ENCODE results near the gene TST. TPM values are rescaled to one million over a fixed set of nuclear protein-coding genes. Genes with fewer than 3 reads are reported as not detected.

TST gene
- total RNA-seq, 2 experiments from 2014 or later = 5.5 TPM

DNA sequence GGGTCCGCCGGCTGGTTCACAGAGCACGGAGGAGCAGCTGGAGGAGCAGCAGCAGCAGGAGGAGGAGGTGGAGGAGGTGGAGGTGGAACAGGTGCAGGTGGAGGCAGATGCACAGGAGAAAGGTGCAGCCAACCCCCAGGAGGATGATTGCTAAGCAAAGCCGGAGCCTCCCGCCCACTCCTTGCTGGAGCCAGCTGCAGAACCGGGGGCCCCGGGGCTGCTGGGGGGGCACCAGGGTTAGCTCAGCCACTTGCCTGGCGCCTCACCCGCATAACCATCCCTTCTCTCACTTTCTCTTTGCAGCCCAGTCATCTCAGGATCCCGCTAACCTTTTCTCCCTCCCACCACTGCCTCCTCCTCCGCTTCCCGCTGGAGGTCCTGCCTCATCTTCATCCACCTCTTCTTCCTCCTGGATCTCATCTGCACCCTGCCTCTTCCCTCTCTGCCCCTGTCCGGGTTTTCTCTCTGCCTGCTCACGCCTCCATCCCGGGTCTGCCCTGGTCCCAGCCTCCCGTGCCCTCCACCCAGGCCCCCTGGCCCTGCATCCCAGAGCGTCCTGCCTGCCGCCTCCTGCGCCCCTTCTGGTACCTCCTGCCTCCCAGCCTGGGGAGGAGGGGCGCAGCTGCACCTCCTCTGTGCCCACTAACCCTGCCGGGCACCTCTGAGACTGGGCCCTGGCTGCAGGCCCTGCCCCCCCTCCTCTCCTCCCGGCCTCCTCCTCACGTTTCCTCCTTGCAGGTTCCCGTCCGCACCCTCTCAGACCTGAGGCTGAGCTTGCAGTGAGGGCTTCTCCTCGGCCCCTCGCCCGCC lies 41.8 kb upstream of the TST start:
- H3K36me3 Mint-ChIP-seq = peaks cover 28% of the 10 kb centered on the region
- H3K4me1 Mint-ChIP-seq (ENCODE audit: low read depth) = peaks cover 38% of the 10 kb centered on the region
- H3K9me3 Mint-ChIP-seq = no peaks in the 10 kb centered on the region
- peak; percentile 91 for DNase-seq
- POLR2A ChIA-PET = interaction anchor here (0.7 to 2.0 kb wide), 10 partner anchors 10 to 102 kb away, joined by 3 to 12 read pairs (median 5); partner anchors contain the start of gene KCTD17
- CTCF ChIA-PET = interaction anchor here (0.6 to 1.1 kb wide), 5 partner anchors 15 to 138 kb away, joined by 3 to 7 read pairs (median 3); no protein-coding TSS in a partner anchor
- intact Hi-C loops (cut with micrococcal nuclease) = loop anchor here (1.0 to 2.0 kb wide), 3 partner anchors 9 to 62 kb away; no protein-coding TSS in a partner anchor
- H3K27ac Mint-ChIP-seq = peak overlapping the region; percentile 83
- H3K4me3 Mint-ChIP-seq = peak overlapping the region; percentile 77
- no peaks in the 10 kb centered on the region for H3K27me3 Mint-ChIP-seq

DNA sequence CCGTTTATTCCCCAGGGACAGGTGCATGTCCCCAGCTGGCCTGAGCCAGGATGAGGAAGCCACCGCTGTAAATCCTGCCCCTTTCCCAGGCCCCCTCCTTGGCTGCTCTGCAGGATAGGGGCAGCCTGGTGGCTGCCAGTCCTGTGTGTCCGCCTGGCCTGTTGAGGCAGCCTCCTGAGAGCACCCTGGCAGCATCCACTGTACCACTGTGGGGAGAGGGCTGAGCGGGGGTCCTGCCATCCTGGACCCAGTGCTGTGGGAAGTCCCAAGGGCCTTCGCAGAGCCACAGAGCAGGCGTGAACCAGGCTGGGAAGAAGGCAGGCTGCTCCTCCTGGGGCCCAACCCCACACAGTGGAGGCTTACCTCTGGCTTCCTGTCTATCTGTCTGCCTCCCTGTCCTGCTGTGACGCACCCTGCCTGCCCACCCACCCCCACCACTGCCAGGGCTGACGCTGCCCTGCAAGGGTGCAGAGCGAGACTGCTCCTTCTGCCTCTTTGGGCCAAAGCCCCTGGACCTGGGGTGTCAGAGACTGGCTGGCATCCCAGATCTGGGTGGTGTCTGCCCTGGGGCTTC lies 40.7 kb upstream of the TST start:
- H3K36me3 Mint-ChIP-seq = peaks cover 28% of the 10 kb centered on the region
- no peaks in the 10 kb centered on the region for H3K27me3 Mint-ChIP-seq
- ChIA-PET CTCF (interaction anchor here (0.8 to 1.1 kb wide), 2 partner anchors 20 to 139 kb away, joined by 3 to 7 read pairs; no protein-coding TSS in a partner anchor), POLR2A (interaction anchor here (1.0 to 2.0 kb wide), 7 partner anchors 8 to 103 kb away, joined by 3 to 12 read pairs (median 5); partner anchors contain the start of gene KCTD17)
- H3K4me3 Mint-ChIP-seq = peak overlapping the region; percentile 77
- peaks cover 38% of the 10 kb centered on the region for H3K4me1 Mint-ChIP-seq (ENCODE audit: low read depth)
- peak overlapping the region; percentile 83 for H3K27ac Mint-ChIP-seq
- DNase-seq = peak; percentile 70
- no peaks in the 10 kb centered on the region for H3K9me3 Mint-ChIP-seq
- intact Hi-C loops (cut with micrococcal nuclease) = loop anchor here (1.0 to 2.0 kb wide), 3 partner anchors 8 to 63 kb away; no protein-coding TSS in a partner anchor

DNA sequence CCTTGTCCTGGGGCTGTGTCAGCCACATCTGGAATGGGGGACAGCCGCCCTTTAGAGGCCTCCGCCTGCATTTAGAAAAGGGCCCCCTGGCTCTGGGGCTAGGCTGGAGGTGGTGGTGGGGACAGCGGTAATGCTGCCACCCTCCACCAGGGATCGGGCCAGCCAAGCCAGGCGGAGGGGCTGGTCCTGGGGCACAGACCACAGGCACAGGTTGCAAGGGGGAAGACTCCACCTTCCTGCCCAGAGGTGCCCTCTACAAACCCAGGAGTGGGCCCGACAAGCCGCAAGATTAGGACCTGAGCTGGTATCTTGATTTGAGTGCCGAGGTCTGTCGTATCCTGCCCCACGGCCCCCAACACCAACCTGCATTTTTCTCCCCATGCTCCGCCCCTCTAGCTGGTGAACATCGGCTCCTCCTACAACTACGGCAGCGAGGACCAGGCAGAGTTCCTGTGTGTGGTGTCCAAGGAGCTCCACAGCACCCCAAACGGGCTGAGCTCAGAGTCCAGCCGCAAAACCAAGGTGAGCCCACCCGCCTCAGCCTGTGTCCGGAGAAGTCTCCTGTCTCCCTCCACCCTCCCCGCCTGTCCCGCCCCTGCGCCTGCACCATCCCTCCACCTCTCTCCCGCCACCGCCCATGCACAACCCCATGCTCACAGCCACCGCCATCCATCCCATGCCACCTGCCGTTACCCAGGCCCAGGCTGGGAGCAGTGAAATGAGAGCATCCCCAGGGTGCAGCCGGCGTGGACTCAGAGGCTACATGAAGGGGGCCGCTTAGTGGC lies 39.9 kb upstream of the TST start:
- Mint-ChIP-seq H3K9me3 (no peaks in the 10 kb centered on the region), H3K4me3 (no peak overlapping the region), H3K27ac (no peak overlapping the region), H3K4me1 (ENCODE audit: low read depth) (peaks cover 38% of the 10 kb centered on the region), H3K27me3 (no peaks in the 10 kb centered on the region), H3K36me3 (peaks cover 23% of the 10 kb centered on the region)
- CTCF ChIA-PET = no interaction called here
- no peak for DNase-seq
- intact Hi-C loops (cut with micrococcal nuclease) = no loop called here
- POLR2A ChIA-PET = no interaction called here

DNA sequence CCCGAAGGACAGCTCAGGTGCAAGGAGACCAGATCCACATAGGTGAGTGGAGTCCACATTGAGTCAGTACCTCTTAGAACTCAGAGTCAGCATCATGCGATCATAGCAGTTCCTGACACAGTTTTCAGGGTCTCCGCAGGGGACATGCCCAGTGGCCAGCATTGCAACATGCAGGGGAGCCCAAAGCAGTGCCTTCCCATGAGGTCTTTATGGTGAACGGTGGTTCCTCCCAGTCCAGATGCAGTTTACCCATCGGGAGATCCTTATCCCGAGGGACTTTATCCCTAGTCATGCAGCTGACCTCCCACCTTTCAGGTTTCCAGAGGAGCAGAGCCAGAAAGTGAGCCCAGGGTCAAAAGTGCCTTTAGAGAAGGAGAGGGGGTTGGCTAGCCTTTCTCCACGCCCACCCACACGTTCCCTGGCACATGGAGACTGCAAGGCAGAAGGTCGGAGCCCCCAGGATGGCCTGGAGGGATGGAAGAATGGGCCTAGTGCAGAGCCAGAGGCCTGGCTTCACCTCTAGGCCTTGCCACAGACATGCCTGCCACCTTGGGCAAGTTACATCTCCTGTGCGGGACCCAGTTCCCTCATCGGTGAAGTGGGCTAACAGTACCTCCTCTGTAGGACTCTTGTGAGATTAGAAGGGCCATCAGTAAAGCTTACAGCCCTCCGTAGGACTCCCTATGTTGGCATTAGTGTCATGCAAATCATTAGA lies 38.7 kb upstream of the TST start:
- ChIA-PET CTCF (no interaction called here), POLR2A (no interaction called here)
- no peaks in the 10 kb centered on the region for H3K9me3 Mint-ChIP-seq
- H3K36me3 Mint-ChIP-seq = peaks cover 22% of the 10 kb centered on the region
- H3K4me3 Mint-ChIP-seq = no peak overlapping the region
- no peak for DNase-seq
- no peak overlapping the region for H3K27ac Mint-ChIP-seq
- intact Hi-C loops (cut with micrococcal nuclease) = no loop called here
- H3K27me3 Mint-ChIP-seq = no peaks in the 10 kb centered on the region
- H3K4me1 Mint-ChIP-seq (ENCODE audit: low read depth) = peaks cover 46% of the 10 kb centered on the region

DNA sequence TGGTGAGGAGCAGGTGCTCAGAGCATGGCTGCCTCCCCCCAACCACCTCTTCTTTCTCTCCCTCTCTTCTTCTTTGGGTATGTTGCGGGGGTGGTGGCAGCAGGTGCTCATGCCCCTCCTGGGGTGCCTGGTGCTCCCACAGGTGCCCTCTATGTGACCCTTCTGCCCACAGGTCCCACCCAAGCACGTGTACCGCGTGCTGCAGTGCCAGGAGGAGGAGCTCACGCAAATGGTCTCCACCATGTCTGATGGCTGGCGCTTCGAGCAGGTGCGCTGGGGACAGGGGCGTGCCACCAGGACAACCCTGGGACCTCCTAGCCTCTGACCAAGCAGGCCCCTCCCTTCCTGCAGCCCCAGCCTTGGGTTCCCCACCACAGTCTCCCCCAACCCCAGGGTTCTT lies 38.0 kb upstream of the TST start:
- Mint-ChIP-seq H3K9me3 (no peaks in the 10 kb centered on the region), H3K4me3 (no peak overlapping the region), H3K27ac (no peak overlapping the region), H3K36me3 (peaks cover 22% of the 10 kb centered on the region), H3K4me1 (ENCODE audit: low read depth) (peaks cover 48% of the 10 kb centered on the region), H3K27me3 (no peaks in the 10 kb centered on the region)
- POLR2A ChIA-PET = no interaction called here
- intact Hi-C loops (cut with micrococcal nuclease) = no loop called here
- CTCF ChIA-PET = no interaction called here
- DNase-seq = no peak

DNA sequence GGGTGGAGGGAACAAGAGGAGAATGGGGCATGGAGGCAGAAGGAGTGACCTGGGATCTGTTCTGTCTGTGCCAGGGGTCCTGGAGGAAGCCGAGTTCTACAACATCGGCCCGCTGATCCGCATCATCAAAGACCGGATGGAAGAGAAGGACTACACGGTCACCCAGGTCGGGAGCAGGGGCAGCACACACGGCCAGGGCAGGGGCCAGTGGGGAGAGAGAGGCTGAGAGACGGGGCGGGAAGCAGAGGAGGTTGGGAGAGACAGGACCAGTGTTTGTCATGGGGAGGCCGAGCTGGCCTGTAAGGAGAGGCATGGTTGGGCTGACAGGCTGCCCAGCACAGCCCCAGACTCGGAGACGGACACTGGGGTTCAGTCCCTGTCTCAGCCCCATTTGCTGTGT lies 37.0 kb upstream of the TST start:
- Mint-ChIP-seq H3K27me3 (no peaks in the 10 kb centered on the region), H3K36me3 (peaks cover 22% of the 10 kb centered on the region), H3K4me3 (no peak overlapping the region), H3K9me3 (no peaks in the 10 kb centered on the region), H3K4me1 (ENCODE audit: low read depth) (peaks cover 40% of the 10 kb centered on the region), H3K27ac (no peak overlapping the region)
- intact Hi-C loops (cut with micrococcal nuclease) = no loop called here
- no peak for DNase-seq
- ChIA-PET POLR2A (no interaction called here), CTCF (interaction anchor here (1.2 to 2.3 kb wide), 5 partner anchors 10 to 200 kb away, joined by 3 to 8 read pairs (median 7); no protein-coding TSS in a partner anchor)

DNA sequence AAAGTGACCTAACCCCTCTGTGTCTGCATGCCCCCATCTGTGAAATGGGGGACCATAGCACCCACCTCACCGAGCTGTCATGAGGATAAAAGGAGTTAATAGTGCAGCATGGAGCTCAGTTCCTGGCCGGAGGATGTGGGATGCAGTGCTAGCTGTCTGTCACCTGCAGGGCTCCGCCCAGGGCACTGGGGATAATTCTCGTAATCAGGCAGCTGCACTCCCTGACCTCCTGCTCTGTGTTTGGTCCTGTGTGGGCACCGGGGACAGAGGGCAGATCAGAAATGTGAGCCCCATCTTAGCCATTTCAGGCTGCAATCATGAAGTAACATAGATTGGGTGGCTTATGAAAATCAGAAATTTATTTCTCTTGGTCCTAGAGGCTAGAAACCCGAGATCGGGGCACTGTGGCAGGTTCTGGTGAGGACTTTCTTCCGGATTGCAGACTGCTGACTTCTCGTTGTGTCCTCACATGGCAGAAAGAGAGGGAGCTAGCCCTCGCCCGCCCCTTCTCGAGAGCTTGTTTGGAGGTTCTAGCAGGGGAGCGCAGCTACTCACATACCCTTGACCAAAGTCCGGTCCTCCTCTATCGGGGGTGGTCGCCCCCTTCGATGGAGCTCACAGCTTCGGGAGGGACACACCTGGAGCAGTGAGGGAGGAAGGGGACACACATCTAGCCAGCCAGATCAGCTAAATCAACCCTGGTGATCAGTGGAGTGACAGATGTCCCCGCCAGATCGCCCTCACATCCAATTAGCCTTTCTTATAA lies 35.5 kb upstream of the TST start:
- no peaks in the 10 kb centered on the region for H3K27me3 Mint-ChIP-seq
- H3K36me3 Mint-ChIP-seq = peaks cover 18% of the 10 kb centered on the region
- peaks cover 27% of the 10 kb centered on the region for H3K4me1 Mint-ChIP-seq (ENCODE audit: low read depth)
- DNase-seq = no peak
- H3K4me3 Mint-ChIP-seq = no peak overlapping the region
- CTCF ChIA-PET = interaction anchor here (0.6 to 2.5 kb wide), 7 partner anchors 8 to 199 kb away, joined by 3 to 11 read pairs (median 7); no protein-coding TSS in a partner anchor
- no peak overlapping the region for H3K27ac Mint-ChIP-seq
- intact Hi-C loops (cut with micrococcal nuclease) = no loop called here
- POLR2A ChIA-PET = interaction anchor here (0.6 to 1.5 kb wide), 2 partner anchors 13 to 67 kb away, joined by 3 read pairs; no protein-coding TSS in a partner anchor
- H3K9me3 Mint-ChIP-seq = no peaks in the 10 kb centered on the region

DNA sequence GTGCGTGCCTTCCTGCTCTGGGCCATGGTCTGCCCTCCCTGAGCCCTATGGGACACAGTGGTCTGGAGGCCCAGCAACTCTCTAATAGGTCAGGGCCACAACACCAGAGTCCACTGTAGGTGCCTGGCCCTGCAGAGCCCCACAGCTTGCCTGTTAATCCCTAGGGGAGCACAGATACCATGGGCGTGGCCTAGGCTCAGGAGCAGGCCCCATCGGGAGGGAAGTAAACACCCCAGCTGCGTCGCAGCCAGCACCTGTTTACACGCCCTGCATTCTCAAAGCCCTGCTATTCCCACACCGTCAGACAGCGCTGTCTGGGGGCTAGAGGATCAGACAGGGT lies 34.8 kb upstream of the TST start:
- H3K4me3 Mint-ChIP-seq = no peak overlapping the region
- H3K4me1 Mint-ChIP-seq (ENCODE audit: low read depth) = peaks cover 21% of the 10 kb centered on the region
- ChIA-PET CTCF (interaction anchor here (2.5 kb wide), 1 partner anchor 10 kb away, joined by 11 read pairs; no protein-coding TSS in a partner anchor), POLR2A (interaction anchor here (0.6 kb wide), 1 partner anchor 14 kb away, joined by 3 read pairs; no protein-coding TSS in a partner anchor)
- intact Hi-C loops (cut with micrococcal nuclease) = no loop called here
- H3K36me3 Mint-ChIP-seq = peaks cover 16% of the 10 kb centered on the region
- DNase-seq = no peak
- no peaks in the 10 kb centered on the region for H3K9me3 Mint-ChIP-seq
- H3K27me3 Mint-ChIP-seq = no peaks in the 10 kb centered on the region
- H3K27ac Mint-ChIP-seq = no peak overlapping the region

DNA sequence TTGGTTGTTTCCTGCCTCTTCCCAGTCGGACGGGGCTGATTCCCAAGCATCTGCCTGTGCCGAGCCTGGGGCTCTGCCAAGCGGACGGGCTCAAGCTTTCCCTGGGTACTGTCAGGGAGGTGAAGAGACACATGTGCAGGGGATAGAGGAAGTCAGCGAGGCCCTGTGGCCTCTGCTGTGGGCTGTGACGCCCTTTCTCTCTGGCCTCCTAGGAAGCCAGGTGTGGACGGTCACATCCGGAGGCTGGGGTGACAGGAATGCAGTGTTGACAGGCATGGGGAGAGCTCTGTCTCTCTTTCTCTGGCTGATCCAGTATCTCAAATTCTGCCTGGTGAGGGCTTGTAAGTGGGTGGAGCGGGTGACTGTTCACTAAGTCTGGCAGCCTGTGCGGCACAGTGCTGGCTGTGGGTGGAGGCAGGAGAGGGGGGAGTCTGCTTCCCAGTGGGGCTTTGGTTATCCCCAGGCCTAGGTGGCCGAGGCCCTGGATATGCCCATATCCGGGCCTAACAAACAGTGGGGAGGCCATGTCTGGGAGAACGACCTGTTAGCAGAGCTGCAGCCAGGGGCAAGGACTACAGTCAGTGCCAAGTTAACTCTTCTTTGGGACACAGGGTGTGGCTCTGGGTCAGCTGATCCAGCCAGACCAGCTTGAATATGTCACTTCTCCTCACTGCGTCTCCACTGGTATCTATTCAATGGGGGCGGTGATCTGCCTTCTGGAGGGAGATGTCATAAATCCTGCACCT lies 34.2 kb upstream of the TST start:
- H3K4me3 Mint-ChIP-seq = no peak overlapping the region
- no peaks in the 10 kb centered on the region for H3K27me3 Mint-ChIP-seq
- intact Hi-C loops (cut with micrococcal nuclease) = no loop called here
- peaks cover 21% of the 10 kb centered on the region for H3K4me1 Mint-ChIP-seq (ENCODE audit: low read depth)
- CTCF ChIA-PET = interaction anchor here (2.5 kb wide), 1 partner anchor 9 kb away, joined by 11 read pairs; no protein-coding TSS in a partner anchor
- no peak overlapping the region for H3K27ac Mint-ChIP-seq
- H3K9me3 Mint-ChIP-seq = no peaks in the 10 kb centered on the region
- DNase-seq = no peak
- peaks cover 15% of the 10 kb centered on the region for H3K36me3 Mint-ChIP-seq
- POLR2A ChIA-PET = no interaction called here
